ENCODE results near the gene LELP1. TPM values are rescaled to one million over a fixed set of nuclear protein-coding genes. Genes with fewer than 3 reads are reported as not detected.

Gene LELP1
- total and polyA plus RNA-seq, 2 donors (not counting 3 experiments of a cell fraction or from before 2014, with no cell fraction given) = not detected

DNA sequence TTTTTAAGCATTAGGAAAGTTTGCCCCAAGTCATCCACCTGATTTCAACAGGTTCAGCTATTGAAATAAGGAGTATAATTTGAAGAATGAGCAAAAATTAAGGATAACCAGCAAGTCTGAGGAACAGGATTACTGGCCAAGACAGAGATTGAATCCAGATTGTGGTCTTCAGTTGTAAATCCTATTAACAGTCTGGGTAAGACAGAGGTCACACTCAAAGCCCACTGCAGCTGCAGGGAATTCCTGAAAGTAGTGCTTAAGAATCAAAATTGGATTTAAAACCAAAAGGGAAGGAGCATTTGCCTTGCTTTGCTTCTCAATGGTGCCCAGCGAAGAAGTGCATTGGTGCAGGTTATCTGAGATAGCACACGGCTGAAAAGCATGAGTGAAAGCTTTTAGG, 49.8 kb downstream of the LELP1 start:
- ChIA-PET CTCF (no interaction called here), POLR2A (no interaction called here)
- dilution Hi-C loops (cut with MboI; ENCODE audit: extremely low pct_ligation_motif_present, low sequenced_read_pairs) (no loop called here), intact Hi-C loops (cut with micrococcal nuclease) (no loop called here)
- BruUV-seq (replicated peaks) = no TSS peak
- Histone ChIP-seq H4K20me1 (replicated peaks; ENCODE audit: control insufficient read depth, extremely low read depth, insufficient read depth, low read length) (no peaks in the 10 kb centered on the region), H2AFZ (ENCODE audit: low read depth, low read length) (no peak overlapping the region), H3K4me3 (replicated peaks in 1 of 3; ENCODE audit: insufficient read depth in 1 of 3, low read depth in 1 of 3, low read length in 3 of 3) (no peak overlapping the region), H3K79me2 (ENCODE audit: control insufficient read depth, insufficient read depth, low read length) (no peaks in the 10 kb centered on the region), H3K27me3 (ENCODE audit: control insufficient read depth in 2 of 2, insufficient read depth in 2 of 2, low read length in 2 of 2) (no peaks in the 10 kb centered on the region), H3K9ac (replicated peaks; ENCODE audit: extremely low read depth, insufficient read depth, low read length) (no peak overlapping the region), H3K9me1 (replicated peaks; ENCODE audit: control insufficient read depth, extremely low read depth, insufficient read depth, low read length) (no peaks in the 10 kb centered on the region), H3K27ac (ENCODE audit: insufficient read depth, low read depth, low read length) (no peak overlapping the region), H3K9me3 (replicated peaks; ENCODE audit: control insufficient read depth, insufficient read depth, low read length) (no peaks in the 10 kb centered on the region), H3K4me2 (ENCODE audit: insufficient read depth, low read length) (no peak overlapping the region), H3K36me3 (ENCODE audit: control insufficient read depth in 2 of 2, extremely low read depth in 1 of 2, insufficient read depth in 2 of 2, low read length in 2 of 2) (no peaks in the 10 kb centered on the region), H3K4me1 (ENCODE audit: control insufficient read depth, extremely low read depth, insufficient read depth, low read length) (no peaks in the 10 kb centered on the region)
- DNase-seq (ENCODE audit: low read depth, low spot score) (no peak), FAIRE-seq (no peak)
- TF ChIP-seq, protein P1, sequence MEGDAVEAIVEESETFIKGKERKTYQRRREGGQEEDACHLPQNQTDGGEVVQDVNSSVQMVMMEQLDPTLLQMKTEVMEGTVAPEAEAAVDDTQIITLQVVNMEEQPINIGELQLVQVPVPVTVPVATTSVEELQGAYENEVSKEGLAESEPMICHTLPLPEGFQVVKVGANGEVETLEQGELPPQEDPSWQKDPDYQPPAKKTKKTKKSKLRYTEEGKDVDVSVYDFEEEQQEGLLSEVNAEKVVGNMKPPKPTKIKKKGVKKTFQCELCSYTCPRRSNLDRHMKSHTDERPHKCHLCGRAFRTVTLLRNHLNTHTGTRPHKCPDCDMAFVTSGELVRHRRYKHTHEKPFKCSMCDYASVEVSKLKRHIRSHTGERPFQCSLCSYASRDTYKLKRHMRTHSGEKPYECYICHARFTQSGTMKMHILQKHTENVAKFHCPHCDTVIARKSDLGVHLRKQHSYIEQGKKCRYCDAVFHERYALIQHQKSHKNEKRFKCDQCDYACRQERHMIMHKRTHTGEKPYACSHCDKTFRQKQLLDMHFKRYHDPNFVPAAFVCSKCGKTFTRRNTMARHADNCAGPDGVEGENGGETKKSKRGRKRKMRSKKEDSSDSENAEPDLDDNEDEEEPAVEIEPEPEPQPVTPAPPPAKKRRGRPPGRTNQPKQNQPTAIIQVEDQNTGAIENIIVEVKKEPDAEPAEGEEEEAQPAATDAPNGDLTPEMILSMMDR (IDR thresholded peaks at IDR 0.05; ENCODE audit: extremely low read depth in 1 of 2, insufficient read depth in 1 of 2, low read depth in 1 of 2, low read length in 2 of 2) = no peak
- TF ChIP-seq GATA2 (IDR thresholded peaks at IDR 0.05; ENCODE audit: insufficient read depth, insufficient read length, low read depth, low read length) = no peak
- no peak for TF ChIP-seq JUN (IDR thresholded peaks at IDR 0.05; ENCODE audit: borderline replicate concordance, insufficient read depth, insufficient read length, low read depth)
- TF ChIP-seq, protein P2, sequence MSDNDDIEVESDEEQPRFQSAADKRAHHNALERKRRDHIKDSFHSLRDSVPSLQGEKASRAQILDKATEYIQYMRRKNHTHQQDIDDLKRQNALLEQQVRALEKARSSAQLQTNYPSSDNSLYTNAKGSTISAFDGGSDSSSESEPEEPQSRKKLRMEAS (IDR thresholded peaks at IDR 0.05; ENCODE audit: insufficient read depth, insufficient read length) = no peak
- no peak for TF ChIP-seq POLR2A (IDR thresholded peaks at IDR 0.05; ENCODE audit: low read depth, low read length)
- TF ChIP-seq MYC (IDR thresholded peaks at IDR 0.05; ENCODE audit: low read depth, low read length) = no peak
- TF ChIP-seq EZH2 (IDR thresholded peaks at IDR 0.05; ENCODE audit: borderline replicate concordance, low read depth, low read length, severe bottlenecking) = no peak
- TF ChIP-seq POLR2AphosphoS5 (IDR thresholded peaks at IDR 0.05; ENCODE audit: insufficient read depth, low read depth, low read length) = no peak
- TF ChIP-seq FOS (IDR thresholded peaks at IDR 0.05; ENCODE audit: borderline replicate concordance, insufficient read depth, low read length) = no peak

Data from endothelial cell of umbilical vein (primary cell).